GM18517 (cell line): ENCODE measurements around the gene KLK8.
"Not testable (repeated sequence)": the region's sequence is repeated elsewhere in the genome, so short reads cannot be mapped to it uniquely, and the experiment has no call there.

Experiments
- ATAC-seq: cut with Tn5 transposase; IDR thresholded peaks from one replicate; pipeline ENCODE4 v1.9.1; 2021; ENCODE audit warnings: mild to moderate bottlenecking, moderate library complexity; ENCODE audit not compliant: unreplicated experiment

Gene KLK8

DNA sequence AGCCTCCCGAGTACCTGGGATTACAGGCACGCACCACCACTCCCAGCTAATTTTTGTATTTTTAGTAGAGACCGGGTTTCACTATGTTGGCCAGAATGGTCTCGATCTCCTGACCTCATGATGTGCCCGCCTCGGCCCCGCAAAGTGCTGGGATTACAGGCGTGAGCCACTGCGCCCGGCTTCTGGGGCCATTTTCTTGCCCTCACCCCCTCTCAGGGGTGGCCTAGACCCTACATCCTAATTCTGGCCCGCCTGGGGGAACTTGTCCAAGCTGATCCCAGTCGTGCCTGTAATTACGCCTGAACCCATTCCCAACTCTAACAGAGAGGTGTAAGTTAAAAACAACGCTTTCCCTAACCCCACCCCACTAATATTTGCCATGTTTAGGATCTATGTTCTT, 17.0 kb downstream of the KLK8 start:
- ATAC-seq: not testable (repeated sequence)

DNA sequence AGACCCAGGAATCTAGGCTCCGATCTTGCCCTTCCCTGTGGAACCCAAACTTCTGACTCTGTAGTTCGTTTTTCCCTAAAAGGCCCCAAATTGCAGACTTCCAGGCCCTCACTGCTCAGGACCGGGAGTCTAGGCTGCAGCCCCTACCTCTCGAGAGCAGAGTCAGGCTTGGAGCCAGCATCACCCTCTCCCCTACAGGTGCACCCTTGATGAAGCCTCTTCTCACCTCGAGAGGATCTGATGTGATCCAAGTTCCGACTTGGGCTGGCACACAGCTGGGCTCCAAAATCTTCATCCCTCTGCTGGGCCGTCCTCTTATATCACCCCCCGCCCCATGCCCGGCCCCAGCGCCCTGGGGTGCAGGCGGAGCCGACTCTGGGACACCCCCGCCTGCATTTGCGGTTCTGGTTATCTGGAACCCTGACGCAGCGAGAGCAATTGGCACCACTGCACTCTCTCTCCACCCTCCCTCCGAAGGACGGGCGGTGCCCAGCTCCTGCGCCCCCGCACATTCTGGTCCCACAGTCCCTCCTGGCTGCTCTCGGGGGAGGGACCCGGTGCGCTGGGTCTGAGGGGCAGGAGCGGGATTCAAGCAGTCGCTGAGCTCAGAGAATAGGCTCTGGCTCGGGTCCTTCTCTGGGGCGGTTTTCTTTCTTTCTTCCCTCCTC, 17.6 kb downstream of the KLK8 start, which contains the start of gene KLK7:
TSS of gene KLK7 (minus strand) at position 293 of the 668 bp plus-strand sequence. CDS start 1,518 bp downstream, outside the sequence.
- ATAC-seq: no peak

- ATAC-seq: no peak
These were observed 19.2 kb downstream of the KLK8 start for GRCh38 chr19:50982186-50982585.

DNA sequence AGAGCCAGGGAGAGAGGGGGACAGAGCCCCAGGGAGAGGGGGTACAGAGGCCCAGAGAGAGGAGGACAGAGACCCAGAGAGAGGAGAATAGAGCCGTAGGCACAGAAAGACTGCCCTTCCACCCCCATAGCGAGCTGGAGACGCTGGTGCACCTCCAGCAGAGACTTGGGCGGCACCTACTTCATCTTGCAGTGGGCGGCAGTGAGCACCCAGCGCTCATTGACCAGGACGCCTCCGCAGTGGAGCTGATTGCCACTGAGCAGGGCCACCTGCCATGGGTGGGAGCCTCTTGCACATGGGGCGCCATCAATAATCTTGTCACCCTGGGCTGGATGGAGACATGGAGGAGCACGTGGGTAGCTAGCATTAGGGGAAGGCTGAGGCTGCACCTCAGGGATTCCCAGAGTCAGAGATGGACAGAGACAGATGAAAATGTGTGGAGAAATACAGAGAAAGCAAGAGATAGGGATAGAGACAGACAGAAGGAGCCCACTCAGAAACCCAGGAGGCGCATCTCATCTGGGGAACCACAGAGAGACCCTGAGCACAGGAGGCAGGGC, 19.7 kb downstream of the KLK8 start:
- ATAC-seq: no peak

- ATAC-seq: no peak
These were observed 21.2 kb downstream of the KLK8 start for GRCh38 chr19:50980208-50980607.

DNA sequence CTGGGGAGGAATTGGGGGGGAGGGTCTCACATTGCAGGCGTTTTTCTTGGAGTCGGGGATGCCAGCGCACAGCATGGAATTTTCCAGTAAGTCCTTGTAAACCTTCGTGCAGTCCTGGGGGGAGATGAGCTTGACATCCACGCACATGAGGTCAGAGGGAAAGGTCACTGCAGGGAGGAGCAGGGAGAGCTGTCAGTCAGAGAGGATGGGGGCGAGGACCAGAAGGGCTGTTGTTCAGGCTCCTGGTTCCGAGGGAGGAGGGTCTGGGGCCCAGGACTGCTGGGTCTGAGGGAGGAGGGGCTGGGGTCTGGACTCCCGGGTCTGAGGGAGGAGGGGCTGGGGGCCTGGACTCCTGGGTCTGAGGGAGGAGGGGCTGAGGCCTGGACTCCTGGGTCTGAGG, 21.6 kb downstream of the KLK8 start:
- ATAC-seq: no peak

DNA sequence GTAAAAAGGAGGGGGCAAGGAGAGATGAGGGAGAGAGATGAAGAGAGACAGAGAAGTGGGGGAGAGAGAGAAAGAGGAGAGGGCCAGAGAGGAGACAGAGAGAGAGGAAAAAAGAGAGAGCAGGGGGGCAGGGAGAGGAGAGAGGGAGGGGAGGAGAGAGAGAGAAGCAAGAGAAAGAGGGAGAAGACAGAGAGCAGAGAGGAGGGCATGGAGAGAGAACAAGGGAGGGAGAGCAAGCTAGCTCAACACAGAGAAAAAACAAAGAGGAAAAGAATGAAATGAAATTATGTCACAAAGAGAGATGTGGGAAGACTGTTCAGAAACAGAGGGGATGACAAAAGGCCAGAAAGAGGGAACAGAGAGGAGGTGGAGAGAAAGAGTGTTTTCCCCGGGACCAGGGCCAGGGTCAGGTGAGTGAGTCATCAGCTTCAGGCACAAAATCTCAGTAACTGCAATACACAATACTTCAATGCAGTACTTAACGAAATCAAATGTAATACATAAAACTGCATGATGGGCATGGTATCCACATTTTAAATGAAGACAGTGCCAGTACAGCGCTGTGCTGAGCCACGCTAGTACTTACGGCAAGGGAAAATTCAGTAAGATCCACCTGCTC, 22.5 kb downstream of the KLK8 start:
- ATAC-seq: no peak

- ATAC-seq: no peak
These were observed 23.8 kb downstream of the KLK8 start for GRCh38 chr19:50977626-50978025.

- no peak for ATAC-seq
These were observed 25.6 kb downstream of the KLK8 start for GRCh38 chr19:50975766-50976165.

DNA sequence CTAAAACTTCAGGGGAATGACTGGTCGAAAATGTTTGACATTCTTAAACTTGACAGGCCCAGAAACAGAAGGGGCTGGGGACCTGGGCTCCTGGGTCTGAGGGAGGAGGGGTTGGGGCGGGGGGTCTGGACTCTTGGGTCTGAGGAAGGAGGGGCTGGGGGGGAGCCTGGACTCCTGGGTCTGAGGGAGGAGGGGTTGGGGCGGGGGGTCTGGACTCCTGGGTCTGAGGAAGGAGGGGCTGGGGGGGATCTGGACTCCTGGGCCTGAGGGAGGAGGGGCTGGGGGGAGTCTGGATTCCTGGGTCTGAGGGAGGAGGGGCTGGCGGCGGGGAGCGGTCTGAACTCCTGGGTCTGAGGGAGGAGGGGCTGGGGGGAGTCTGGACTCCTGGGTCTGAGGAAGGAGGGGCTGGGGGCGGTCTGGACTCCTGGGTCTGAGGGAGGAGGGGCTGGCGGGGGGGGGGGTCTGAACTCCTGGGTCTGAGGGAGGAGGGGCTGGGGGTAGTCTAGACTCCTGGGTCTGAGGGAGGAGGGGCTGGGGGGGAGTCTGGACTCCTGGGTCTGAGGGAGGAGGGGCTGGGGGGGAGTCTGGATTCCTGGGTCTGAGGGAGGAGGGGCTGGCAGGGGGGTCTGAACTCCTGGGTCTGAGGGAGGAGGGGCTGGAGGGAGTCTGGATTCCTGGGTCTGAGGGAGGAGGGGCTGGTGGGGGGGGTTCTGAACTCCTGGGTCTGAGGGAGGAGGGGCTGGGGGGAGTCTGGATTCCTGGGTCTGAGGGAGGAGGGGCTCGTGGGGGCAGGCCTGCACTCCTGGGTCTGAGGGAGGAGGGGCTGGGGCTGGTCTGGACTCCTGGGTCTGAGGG, 26.5 kb downstream of the KLK8 start:
- ATAC-seq: no peak

DNA sequence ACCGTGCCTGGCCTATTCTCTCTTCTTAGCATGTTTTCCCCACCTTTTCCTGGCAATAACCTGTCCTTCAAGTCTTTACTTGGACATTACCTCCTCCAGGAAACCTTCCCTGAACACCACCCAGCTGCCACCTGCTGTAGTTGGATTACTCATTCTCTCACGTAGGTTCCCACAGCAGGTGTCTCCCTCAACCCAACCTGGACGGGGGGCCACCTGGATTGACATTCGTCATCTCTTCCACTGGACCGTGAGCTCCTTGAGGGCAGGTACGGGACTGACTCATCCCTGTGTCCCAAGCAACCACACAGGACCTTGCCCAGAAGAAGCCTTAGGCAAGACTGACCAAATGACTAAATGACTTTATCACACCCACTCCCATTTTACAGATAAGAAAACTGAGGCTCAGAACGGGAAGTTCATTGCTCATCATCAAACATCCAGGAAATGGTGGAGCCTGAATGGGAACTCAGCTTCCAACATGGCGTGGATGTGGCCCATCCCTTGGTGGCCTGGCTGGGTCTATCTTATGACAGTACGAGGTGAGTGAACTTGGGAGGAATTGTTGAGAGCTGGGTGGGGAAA, 28.5 kb downstream of the KLK8 start:
- no peak for ATAC-seq

GRCh38 chr19:50969810-50970209, 31.6 kb downstream of the KLK8 start:
- not testable (repeated sequence) for ATAC-seq

GRCh38 chr19:50969413-50969760, 32.0 kb downstream of the KLK8 start, which contains the start of gene KLK6:
Gene KLK6 (minus strand): TSS chr19:50969591. CDS start chr19:50968104, 1,487 bp downstream.
- no peak for ATAC-seq

GRCh38 chr19:50968716-50969412, 32.5 kb downstream of the KLK8 start:
- no peak for ATAC-seq

- ATAC-seq: no peak
These were observed 33.3 kb downstream of the KLK8 start for GRCh38 chr19:50967929-50968715.

GRCh38 chr19:50964266-50964665, 37.1 kb downstream of the KLK8 start:
- no peak for ATAC-seq

DNA sequence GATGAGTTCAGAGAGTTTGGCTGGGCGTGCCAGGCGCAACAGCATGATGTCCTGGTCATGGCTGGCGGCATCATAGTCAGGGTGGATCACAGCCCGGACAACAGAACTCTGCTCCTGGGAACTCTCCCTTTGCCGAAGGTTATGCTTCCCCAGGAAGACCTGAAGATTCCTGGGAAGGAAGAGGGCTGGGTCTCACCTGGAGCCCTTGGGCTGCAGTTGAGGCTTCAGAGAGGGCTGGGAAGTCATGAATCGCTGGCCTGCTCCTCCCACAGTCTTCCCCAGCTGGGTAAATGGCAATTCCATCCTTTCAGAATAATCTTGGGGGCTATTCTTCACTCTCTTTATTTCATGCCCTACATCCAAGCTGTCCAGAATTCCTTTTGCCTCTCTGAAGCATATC, 38.0 kb downstream of the KLK8 start:
- ATAC-seq: no peak

DNA sequence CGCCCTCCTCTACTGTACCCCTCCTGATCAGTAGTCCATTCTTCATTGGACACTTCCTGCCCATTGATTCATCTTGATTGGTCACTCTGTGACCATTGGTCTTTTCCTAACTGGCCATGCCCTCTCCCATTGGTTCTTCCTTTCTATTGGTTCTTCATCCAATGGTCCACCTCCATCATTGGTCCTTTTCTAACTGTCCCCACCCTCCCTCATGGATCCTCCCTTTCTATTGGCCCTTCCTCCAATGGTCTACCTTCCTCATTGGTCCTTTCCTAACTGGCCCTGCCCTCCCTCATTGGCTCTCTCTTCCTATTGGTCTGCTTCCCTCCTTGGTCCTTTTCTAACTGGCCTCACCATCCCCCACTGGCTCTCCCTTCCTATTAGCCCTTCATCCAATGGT, 39.2 kb downstream of the KLK8 start:
- no peak for ATAC-seq

- ATAC-seq: no peak
These were observed 41.5 kb downstream of the KLK8 start for GRCh38 chr19:50959731-50960500.
